Measurements from ENCODE around the gene RAB8B. TPM values are rescaled to one million over a fixed set of nuclear protein-coding genes. Genes with fewer than 3 reads are reported as not detected.

The RAB8B gene
- total and polyA plus RNA-seq, 9 of the 15 experiments (the other 6 are each of a cell fraction or from before 2014, with no cell fraction given), result 7.8 to 32.1 (median 24.2) TPM

DNA sequence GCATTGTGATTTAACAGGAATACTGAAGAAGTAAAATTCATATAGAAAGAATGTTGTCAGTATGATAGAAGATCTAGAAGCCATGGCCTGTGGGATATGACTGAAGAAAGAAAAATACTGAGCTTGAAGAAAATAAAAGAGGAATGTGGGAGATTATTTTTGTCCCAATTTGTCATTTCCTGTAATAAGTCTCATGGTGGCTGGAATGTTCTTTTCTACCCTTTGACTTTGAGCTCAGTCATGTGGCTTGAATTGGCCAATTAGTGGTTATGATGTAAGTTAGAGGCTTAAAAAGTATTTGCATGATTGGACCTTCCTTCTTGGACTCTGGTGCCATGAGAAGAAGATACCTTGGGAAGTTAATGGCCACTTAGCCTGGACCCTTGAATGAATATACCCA, 102.1 kb downstream of the RAB8B start (continued):
- no peak for TF ChIP-seq MAFK (IDR thresholded peaks at IDR 0.05; ENCODE audit: low read length)
- no peak for TF ChIP-seq ZNF707 (CRISPR knock-in tag; conservative IDR thresholded peaks at IDR 0.05)
- 0 out of 2 replicates have a peak, but pooled peaks have one; percentile 27 for TF ChIP-seq ZNF766 (CRISPR knock-in tag; conservative IDR thresholded peaks at IDR 0.05)
- TF ChIP-seq, protein P1, sequence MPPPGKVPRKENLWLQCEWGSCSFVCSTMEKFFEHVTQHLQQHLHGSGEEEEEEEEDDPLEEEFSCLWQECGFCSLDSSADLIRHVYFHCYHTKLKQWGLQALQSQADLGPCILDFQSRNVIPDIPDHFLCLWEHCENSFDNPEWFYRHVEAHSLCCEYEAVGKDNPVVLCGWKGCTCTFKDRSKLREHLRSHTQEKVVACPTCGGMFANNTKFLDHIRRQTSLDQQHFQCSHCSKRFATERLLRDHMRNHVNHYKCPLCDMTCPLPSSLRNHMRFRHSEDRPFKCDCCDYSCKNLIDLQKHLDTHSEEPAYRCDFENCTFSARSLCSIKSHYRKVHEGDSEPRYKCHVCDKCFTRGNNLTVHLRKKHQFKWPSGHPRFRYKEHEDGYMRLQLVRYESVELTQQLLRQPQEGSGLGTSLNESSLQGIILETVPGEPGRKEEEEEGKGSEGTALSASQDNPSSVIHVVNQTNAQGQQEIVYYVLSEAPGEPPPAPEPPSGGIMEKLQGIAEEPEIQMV (tag; conservative IDR thresholded peaks at IDR 0.05; ENCODE audit: low read depth), result 0 out of 2 replicates have a peak, but pooled peaks have one; percentile 47
- peak; percentile 66; the same call in 1 of the 2 replicates for TF ChIP-seq RAD51 (IDR thresholded peaks at IDR 0.05; ENCODE audit: borderline replicate concordance, low read depth)
- TF ChIP-seq, protein P2, sequence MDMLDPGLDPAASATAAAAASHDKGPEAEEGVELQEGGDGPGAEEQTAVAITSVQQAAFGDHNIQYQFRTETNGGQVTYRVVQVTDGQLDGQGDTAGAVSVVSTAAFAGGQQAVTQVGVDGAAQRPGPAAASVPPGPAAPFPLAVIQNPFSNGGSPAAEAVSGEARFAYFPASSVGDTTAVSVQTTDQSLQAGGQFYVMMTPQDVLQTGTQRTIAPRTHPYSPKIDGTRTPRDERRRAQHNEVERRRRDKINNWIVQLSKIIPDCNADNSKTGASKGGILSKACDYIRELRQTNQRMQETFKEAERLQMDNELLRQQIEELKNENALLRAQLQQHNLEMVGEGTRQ (CRISPR knock-in tag; IDR thresholded peaks at IDR 0.05), result peak; percentile 63; the same call in 1 of the 2 replicates
- TF ChIP-seq, protein P3, sequence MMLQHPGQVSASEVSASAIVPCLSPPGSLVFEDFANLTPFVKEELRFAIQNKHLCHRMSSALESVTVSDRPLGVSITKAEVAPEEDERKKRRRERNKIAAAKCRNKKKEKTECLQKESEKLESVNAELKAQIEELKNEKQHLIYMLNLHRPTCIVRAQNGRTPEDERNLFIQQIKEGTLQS (IDR thresholded peaks at IDR 0.05), result peak; percentile 9; the same call in 1 of the 2 replicates
- TF ChIP-seq, protein P3 (CRISPR knock-in tag; conservative IDR thresholded peaks at IDR 0.05), result no peak
- no peak; the same call in 1 of the 2 replicates for TF ChIP-seq ZNF324 (CRISPR knock-in tag; IDR thresholded peaks at IDR 0.05)
- TF ChIP-seq, protein P4, sequence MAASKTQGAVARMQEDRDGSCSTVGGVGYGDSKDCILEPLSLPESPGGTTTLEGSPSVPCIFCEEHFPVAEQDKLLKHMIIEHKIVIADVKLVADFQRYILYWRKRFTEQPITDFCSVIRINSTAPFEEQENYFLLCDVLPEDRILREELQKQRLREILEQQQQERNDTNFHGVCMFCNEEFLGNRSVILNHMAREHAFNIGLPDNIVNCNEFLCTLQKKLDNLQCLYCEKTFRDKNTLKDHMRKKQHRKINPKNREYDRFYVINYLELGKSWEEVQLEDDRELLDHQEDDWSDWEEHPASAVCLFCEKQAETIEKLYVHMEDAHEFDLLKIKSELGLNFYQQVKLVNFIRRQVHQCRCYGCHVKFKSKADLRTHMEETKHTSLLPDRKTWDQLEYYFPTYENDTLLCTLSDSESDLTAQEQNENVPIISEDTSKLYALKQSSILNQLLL (CRISPR knock-in tag; IDR thresholded peaks at IDR 0.05; ENCODE audit: borderline replicate concordance), result no peak
- TF ChIP-seq E2F3 (CRISPR knock-in tag; IDR thresholded peaks at IDR 0.05), result no peak
- TF ChIP-seq NR2F6 (CRISPR knock-in tag; IDR thresholded peaks at IDR 0.05), result no peak
- TF ChIP-seq ELF2 (CRISPR knock-in tag; IDR thresholded peaks at IDR 0.05), result 0 out of 2 replicates have a peak, but pooled peaks have one; percentile 22
- TF ChIP-seq, protein P5, sequence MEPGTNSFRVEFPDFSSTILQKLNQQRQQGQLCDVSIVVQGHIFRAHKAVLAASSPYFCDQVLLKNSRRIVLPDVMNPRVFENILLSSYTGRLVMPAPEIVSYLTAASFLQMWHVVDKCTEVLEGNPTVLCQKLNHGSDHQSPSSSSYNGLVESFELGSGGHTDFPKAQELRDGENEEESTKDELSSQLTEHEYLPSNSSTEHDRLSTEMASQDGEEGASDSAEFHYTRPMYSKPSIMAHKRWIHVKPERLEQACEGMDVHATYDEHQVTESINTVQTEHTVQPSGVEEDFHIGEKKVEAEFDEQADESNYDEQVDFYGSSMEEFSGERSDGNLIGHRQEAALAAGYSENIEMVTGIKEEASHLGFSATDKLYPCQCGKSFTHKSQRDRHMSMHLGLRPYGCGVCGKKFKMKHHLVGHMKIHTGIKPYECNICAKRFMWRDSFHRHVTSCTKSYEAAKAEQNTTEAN (CRISPR knock-in tag; IDR thresholded peaks at IDR 0.05), result no peak
- no peak for TF ChIP-seq MTA3 (IDR thresholded peaks at IDR 0.05; ENCODE audit: borderline replicate concordance)
